ENCODE data around the gene NSG1.
A peak's percentile ranks its signal among the peaks of the same experiment; 100 is the strongest.

Gene NSG1

DNA sequence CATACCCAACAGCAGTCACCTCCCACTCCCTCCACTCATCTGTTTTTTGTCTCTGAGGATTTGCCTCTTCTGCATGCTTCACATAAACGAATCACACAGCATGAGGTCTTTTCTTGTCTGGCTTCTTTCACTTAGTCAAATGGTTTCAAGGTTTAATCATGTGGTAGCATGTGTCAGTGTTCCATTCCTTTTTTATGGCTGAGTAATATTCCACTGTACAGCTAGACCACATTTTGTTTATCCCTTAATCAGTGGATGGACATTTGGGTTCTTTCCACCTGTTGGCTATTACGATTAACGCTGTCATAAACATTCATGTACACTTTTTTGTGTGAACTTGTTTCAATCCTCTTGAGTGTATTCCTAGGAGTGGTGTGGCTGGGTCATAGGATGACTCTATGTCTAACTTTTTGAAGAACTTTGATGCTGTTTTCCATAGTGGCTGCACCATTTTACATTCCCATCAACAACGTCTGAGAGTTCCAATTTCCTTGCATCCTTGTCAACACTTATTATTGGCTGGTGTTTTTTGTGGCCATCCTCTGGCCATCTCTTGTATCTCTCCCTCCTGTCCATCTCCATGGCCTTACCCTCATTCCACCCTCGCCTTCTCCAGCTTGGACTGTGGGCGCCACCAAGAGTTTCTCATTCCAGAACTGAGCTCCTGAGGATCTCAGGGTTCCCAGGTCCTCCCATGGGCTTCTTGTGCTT is 12.4 kb upstream of the NSG1 start:
- no peak for DNase-seq

DNA sequence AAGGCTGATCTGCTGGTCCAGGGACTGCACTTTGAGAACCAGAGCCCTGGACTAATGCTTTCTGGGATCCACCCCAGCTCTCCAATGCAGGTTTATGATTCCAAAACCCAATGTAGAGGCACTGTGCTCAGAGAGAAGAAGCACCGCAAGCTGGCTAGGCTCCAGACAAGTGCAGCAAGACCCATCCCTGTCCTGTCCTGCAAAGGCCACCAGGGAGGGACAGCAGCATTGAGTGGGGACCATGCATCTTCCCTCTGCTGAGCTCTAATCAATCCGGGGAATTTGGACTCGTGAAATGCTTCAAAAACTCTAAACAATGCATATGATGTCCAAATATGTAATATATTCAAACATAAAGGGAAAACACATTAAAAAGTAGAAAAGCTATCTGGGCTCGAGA is 10.8 kb upstream of the NSG1 start:
- no peak for DNase-seq

DNA sequence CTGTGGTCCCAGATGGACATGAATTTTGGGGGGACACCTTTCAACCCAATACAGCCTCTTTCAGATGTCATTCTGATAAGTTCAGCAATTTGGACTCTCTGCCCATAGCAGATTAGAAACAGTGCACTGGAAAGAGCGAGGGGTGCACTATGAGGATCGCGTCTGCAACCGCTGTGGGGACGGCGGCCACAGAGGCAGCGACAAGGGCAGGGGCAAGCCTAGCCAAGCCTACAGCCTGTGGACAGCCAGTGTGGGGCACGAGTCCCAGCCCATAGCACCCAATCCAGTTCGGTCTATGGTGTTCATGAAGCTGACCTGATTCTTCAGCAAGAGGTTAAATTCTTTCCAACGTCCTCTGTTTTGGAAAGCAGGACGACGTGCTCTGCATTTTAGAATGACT is 9.7 kb upstream of the NSG1 start:
- DNase-seq: no peak

DNA sequence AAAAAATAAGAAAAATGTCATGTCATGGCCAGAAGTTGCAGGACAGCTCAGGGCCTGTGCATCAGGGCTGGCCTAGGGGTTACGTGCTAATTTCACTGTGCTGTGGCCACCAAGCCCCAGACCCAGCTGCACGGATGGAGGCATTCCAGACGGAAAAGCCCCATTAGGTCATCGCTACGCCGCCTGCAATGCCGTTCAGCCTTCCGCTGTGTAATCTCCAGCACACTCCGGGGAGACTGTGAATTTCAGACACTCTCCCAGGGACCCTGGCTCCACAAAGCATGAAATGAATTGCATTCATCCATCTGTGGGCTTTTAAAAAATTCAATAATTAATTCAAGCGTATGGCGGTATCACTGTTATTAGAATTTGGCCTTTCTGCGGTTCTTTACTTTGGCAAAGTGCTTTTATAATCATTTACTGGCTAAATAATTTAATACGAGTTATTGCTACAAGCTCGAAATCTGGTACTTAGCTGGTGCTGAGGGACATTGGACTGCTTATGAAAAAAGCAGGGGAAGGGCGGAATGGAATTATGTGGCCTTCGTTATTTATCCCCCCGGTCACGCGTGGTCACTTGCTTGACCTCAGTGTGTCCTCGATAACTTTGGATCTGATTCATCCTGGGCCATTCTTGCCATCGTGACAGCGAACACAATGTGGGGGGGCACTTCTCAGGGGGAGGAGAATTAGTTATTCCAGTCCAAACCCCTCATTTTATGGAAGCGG is 9.0 kb upstream of the NSG1 start:
- no peak for DNase-seq

DNA sequence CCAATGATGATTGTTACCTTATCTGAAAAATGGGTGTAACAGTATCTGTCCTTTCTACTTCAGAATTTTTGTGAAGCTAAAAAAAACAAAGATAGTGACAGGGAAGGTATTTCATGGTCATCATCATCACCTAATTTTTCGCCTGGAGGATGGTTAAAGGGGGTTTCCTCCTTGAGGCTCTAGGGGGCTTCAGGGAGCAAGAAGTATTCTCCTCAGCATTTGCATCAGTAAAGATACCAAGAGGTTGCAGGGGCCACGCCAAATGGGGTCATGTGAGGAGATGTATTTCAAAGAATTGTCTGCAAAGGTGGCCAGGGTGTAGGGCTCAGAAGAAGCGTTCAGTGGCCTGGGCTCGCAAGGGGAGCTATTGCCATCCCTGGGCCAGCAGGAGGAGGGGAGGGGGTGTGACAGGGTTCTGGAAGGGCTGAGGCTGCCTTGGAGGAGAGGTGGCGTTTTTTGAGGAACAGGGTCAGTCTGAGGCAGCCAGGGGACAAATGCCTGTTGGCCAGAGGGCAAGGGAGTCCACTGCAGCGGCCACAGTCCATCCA is 7.3 kb upstream of the NSG1 start:
- DNase-seq: no peak

DNA sequence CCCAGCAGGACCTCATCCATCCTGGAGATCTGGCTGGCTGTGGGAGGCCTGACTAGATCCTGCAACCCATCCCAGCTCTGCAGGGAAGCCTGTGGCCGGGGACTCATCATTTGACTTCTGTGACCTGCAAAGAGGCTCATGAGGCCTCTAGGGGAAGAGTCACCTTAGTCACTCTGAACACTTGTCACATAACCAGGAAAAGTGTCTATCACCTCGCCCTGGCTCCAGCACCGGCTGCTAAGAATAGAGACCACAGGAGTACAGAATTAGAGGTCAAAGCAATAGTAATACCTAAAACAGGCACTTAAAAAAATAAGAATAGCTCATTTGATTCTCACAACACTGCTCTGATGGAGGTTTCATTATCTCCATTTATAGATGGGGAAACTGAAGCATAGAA is 3.8 kb upstream of the NSG1 start:
- DNase-seq: no peak

DNA sequence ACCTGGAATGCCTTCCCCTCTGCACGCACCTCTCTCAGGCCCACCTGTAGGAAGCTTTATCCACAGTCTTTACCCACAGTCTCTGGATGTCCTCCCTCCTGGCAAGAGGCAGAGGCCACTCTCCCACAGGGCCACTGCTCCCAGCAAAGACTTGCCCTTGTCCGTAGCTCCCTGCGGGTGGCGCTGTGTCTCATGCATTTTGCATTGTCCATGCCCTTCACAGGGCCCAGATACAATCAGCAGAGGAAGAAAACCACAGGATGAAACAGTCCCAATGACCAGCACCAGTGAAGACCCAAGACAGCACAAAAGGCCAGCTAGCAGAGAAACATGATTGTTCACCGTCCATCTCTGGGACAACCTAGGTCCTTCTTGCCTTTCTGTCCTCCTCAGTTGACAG is 2.1 kb upstream of the NSG1 start:
- peak; percentile 12 for DNase-seq

DNA sequence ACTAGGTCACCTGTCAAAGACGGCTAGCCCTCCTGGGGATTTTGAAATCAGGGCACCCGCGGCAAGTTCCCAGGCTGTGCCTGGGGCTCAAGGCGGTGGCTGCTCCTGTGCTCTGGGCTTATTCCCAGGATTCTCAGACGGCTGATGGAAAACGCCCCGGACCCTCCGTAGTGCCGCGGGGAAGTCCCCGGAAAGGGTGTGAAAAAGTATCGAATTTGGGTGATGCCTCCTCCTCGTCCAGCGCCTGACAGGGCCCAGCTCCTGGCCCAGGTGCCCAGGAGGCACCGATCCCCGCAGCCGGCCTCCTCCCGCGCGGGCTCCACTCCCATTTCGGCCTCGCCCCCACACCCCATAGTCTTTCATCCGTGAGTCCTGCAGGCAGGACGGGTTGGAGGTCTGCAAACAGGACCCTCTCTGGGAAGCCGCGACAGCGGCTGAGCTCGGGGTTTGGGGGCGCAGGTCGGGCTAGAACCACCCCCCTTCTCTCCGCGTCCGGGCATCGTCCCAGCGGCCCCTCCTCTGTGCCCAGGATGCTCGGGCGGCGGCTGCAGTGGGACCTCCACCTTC is 1.1 kb upstream of the NSG1 start:
- no peak for DNase-seq

DNA sequence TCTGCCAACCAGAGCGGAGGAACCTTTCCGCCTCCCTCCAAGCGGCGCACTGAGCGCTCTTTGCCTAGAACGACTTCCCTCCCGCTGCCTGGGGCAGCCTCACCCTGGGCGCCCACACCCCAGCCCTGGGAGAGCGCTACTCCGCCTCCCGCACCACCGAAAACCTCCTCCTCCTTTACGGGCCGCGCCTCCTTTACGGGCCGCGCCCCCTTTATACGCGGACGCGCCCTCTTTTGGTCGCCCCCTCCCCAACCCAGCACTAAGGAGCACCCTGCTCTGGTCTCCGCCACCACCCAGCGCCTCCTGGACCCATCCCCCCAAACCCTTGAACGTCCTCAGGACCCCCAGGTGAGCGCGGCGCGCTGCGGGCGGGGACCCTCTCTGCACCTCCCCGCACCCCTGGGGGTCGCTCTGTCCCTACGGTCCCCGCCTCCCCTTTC is 586 bp upstream of the NSG1 start:
- DNase-seq: peak; percentile 29

DNA sequence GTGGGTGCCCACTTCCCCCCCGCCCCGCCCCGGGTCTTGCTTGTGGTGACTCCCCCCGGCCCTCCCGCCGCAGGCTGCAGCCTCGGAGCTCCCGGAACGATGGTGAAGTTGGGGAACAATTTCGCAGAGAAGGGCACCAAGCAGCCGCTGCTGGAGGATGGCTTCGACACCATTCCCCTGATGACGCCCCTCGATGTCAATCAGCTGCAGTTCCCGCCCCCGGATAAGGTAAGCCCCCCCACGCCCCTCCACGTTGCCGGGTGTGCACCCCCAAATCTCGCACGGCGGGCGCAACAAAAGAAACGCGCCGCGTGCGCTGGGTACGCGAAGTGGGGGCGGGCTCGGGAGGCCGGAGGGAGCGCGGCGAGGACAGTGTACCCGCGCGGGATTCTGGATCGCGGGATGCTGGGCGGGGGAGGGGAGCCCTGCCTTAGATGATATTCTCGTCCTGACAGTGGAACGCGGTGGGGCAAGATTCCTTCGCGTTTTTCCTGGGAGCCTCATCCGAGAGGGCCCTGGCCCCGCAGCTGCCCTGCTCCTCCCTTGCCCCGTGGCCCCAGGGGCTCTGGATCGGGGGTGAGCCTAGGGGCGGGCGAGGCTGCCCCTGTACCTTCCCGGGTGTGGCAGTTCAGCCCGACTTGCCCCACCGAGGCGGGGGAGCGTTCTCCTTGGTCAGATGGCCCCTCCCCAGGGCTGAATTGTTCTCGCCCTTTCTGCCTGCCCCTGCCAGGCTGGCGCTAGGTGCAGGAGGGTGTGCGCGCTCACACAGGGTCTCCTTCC is 819 bp downstream of the NSG1 start:
- peak; percentile 8 for DNase-seq

DNA sequence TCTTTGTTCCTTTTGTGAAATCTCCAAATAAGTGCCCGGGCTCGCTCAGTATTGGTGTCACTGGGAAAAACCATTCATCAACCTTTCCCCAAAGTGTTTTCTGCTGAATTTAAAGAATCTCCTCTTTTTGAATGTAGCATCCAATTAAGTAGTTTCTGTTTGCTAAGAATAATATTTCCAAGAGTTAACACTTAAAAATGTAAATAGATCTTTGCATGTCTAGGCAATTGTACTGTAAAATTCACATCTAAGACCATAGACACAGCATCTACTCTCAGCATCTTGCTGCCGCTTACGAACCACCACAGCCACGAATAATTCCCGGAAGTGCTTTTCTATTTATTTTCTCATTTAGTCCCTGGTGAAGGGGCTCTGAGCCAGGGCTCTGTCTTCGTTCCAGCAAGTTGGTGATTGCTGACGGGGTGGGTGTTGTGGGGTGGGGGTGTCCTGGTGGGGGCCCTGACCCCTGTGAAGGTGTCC is 1.4 kb downstream of the NSG1 start:
- no peak for DNase-seq

DNA sequence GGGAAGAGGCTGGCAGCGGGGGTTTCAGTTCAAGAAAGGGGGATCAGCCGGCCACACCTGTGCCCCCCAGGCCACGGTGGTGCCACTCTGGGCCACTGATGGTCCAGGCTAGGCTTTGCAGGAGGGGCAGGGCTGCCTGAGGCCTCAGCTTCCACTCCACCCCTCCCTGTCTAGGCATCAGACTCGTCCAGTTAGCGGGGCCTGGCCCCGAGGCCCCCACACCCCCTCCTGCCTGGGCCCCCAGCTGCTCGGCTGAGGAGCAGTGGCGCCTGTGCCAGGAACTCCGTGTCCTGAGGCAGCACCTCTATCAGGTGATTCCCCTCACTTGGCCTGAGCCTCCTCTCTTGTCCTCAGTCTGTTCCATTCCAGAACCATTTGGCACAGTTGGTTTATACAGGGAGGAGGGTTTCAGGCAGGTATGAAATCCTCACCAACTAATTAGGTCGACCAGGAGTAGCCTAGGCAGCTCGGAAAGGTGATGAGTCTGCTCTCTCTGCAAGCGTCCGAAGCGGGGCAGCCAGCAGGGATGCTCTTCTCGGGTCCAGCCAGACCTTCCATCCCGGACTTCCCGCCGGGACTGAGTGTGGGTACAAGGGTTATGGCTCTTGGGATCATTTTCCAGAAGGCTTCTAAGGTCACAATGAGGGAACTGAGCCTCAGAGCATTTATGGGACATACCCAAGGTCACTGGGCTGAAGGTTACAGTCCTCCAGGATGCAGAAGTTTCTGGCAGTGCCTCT is 2.1 kb downstream of the NSG1 start:
- no peak for DNase-seq

DNA sequence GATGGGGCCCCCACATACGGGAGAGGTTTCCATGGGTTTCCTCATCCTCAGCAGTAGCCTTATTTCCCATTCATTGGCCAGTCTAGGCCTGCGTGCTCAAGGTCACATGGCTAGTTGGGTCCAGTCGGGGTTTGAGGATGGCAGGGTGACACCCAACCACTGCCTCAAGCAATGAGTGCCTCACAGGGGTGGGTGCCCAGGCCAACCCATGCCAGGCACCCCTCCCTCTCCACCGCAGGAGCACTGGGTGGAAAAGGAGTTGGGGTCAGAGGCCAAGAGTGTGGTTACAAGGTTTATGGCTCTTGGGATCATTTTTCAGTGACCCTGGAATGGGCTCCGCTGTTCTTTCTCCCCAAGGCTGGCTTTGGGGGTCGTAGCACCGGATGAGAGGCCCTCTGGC is 3.1 kb downstream of the NSG1 start:
- no peak for DNase-seq

DNA sequence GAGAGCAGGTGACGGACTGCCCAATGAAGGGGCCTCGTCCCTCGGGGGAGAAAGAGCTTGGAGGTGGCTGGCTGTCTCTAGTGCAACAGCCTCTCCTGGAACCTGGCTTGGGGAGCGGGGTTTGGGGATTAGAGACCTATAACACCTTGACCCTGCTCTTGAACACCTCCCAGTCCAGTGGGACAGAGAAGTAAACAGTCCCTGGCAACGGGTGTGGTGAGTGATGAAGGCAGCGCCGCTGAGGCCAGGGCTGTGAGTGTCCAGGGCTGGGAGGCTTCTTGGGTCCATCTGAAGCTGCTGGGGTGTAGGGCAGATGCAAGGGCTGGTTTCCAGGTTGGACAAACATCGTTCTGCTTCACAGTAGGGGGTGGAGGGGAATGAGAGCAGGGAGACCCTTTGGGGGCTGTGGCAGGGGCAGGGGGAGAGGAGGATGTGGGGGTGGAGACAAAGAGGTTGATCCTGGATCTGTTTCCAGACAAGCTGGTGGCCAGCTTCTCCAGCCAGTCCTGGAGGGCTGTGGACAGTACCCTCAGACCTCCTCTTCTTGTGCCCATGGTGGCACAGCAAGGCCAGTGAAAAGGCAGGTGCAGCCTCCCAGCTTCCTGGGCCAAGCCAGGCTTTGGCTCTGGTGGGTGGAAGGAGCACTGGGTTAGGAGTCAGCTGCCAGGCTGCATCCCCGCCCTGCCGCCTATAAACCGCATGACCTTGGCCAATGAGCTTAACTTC is 3.8 kb downstream of the NSG1 start:
- DNase-seq: no peak

DNA sequence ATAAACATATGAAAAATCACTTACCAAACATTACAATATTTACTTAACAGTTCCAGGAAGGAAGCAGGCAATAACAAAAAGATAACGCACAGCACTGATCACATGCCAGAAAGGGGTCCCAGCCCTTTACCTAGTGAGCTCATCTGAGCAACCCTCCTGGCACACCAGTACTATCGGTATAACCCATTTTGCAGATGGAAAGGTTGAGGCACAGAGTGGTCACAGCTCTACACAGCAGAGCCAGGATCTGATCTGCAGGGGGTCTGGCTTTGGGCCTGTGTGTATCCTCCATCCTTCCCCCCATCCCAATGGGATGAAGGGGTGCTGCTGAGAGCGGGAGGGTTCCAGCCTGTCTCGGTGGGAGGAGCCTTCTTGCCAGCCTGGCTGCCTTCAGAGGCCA is 5.0 kb downstream of the NSG1 start:
- DNase-seq: no peak

DNA sequence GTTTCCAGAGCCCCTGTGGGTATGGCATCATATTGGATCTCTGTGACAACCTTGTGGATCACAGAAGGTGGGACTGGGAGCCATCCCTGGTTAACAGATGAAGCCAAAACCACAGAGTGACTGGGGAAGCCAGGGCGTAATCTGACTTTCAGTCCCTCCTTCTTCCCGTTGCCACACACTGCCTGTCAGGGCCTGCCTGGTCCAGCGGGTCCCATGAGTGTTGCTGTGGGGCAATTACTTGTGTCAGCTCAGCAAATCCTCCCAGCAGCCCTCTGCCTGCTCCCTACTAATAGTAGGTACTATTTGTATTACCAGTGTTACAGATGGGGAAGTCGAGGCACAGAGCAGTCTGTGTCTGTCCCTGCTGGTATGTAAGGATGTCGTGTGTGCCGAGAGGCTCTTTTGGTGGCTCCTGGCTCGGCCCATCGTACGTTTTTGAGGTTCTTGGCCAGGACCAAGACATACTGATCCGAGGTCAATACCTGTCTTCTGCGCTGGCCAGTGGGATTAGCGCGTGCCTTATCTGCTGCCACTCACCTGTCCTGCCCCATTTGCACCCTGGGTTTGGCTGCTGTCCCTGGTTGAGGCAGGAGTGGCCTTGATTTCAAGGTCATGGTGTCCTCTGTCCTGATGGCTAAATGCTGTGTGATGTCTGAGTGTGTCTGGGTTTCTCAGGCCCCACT is 5.7 kb downstream of the NSG1 start:
- DNase-seq: no peak

DNA sequence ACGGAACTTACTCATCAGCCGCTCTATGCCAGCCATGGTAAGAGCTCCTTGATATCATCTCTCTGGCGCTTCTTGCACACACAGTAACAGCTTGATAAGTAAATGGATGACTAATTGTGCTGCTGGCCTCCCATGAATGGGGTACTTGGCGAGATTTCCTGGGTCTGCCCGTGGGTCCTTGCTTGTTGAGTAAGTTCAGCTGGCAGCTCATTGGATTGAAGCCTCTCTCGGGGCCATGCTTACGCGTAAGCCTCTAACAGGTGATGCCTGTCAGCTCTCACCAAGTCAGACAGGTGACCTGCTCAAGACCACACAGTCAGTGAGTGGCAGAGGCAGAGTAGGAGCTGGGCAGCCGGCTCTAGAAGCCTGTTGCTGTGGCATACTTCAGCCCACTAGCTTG is 7.7 kb downstream of the NSG1 start:
- DNase-seq: no peak

DNA sequence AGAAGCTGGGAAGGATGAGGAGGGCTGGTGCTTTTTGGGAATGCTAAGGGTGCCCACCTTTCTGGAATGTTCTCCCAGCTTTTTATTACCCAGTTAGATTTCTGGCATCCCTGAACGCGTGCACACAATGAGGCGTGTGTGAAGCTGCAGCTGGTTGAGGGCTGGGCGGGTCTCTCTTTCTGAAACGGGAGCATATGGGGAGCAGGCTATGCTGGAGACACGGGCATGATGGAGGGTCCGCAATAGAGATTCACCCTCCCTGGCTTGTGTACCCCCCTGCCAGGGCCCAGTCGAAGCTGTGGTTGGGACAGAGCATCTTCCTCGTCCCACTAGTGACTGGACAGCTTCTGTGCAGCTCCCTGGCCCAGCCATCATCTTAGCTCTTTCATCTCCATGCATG is 8.5 kb downstream of the NSG1 start:
- no peak for DNase-seq

DNA sequence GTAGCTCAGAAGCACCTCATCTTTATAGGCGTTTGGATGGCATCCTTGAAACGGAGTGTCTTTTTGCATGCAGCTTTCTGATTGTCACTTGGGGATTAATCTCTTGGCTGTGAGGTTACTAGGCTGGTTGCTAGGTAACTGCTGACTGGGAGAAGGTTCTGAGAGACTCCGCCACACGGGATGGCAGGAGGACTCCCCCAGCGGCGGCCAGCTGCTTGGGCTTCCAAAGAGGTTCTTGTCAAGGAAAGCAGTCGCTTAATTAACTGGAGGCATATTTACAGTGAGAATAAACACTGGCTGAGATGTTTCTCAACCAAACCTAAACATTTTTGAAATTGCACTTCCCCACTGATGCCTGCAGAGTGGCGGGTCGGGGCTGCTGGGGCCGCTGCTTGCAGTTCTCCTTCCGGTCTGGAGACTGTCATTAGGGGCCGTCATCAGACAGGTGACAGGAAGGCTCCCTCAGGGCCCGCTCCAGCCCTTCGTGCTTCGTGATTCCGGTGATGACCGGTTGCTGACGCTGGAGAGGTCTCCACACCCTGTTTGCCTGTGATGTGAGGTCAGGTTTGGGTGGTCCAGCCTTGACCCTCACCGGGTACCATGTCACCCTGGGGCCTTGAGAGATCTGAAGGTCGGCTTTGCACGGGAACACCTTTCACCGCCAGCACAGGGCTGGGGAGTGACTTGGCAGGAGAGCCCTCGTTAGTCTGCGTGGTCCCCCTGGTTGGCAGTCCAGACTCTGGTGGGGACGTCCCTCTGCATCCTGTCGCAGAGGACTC is 9.1 kb downstream of the NSG1 start:
- no peak for DNase-seq
